Activated T-cell treated with anti-CD3 and anti-CD28 coated beads for 48 hours (primary cell): ENCODE data around the gene MAGEF1.

Experiments
- DNase-seq: peaks from one replicate; pipeline ENCODE4 v3.0.0-alpha.2; 2020; ENCODE audit warnings: low read depth

MAGEF1 gene

DNA sequence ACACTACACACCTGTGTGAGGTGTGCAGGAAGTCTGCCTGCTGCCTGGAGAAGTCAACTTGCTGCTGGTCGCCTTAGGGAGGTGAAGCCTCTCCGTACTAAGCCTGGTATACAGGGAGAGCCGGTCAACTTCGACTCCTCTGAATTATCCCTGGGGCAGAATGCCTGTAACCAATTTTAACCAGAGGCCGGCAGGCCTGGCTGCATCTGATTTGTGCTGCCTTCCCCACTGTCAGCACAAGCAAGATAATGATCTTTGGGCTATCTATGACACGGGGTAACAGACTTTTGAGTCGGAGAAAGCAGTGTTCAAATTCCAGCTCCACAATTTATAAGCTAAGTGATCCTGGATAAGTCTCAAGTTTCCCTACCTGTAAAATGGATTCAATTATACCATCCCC lies 42.3 kb downstream of the MAGEF1 start:
- DNase-seq = no peak

GRCh38 chr3:184666442-184666841 lies 45.4 kb downstream of the MAGEF1 start:
- DNase-seq = no peak

GRCh38 chr3:184665101-184665500 lies 46.8 kb downstream of the MAGEF1 start:
- no peak for DNase-seq

DNA sequence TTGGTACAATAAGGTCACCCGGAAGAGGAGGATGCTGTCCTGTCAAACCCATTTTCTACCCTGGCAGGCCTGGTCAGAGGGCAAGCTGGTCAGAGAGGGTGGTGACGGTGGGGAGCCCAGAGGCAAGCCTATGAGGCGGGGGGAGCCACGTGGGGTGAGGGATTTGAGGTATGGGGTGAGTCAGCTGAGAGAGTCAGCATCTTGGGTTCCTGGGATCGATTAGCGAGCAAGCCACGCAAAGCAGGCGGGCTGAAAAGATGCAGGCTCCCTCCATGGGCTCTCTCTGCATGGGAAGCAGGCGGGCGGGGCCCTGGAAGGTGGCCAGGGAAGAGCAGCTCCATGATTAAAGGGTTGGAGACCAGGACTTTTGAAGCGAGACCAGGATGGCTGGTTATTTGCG lies 48.1 kb downstream of the MAGEF1 start:
- no peak for DNase-seq

DNA sequence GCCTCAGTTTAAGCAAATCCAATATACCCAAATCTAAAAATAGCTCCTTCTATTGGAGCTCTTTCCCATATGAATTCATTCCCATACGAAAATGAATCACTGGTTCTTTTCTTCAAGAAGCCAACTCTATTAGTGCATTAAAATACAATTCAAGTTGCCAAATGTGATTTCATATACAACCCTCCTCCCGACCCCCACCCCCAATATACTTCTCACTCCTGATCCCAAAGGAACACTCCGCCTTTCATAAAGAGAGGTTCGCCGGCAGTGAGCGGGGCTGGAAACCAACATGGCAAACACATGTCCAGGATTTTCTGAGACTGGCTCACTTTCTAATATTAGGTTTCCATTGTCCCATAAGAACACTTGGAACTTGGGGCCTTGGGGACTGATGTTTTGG lies 48.5 kb downstream of the MAGEF1 start:
- no peak for DNase-seq

DNA sequence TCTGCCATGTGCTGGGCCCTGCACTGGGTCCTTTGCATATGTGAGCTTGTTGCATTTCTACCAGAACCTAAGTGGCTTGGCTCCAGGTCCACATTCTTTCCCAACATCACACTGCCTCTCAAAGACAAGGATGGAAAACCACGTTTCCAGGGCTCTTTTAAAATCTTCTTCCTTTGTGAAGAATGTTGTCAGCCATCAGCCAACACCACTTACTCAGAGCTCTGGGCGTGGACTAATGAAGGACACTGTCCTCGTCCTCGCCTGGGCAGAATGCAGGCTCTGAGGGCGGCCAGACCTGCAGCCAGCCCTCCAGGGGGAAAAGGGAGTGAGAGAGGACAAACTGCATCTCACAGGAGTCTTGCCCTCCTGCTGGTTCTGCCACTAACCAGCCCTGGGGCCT lies 49.7 kb downstream of the MAGEF1 start:
- DNase-seq = no peak

GRCh38 chr3:184660931-184661330 lies 50.9 kb downstream of the MAGEF1 start:
- DNase-seq = no peak
